Dendritic cell treated with granulocyte-macrophage colony-stimulating factor and Interleukin-4, amounts not matched to agents 40 ng/mL and 50 ng/mL, for 4 days (primary cell): ENCODE measurements around the gene MINK1.
"Not testable (repeated sequence)": the region's sequence is repeated elsewhere in the genome, so short reads cannot be mapped to it uniquely, and the experiment has no call there.

Source experiments
- H3K27ac Mint-ChIP-seq: one replicate; pipeline ENCODE4 v1.8.0; 2022; ENCODE audit warnings: mild to moderate bottlenecking, mixed read lengths
- H3K27me3 Mint-ChIP-seq: one replicate; pipeline ENCODE4 v1.8.0; 2022; ENCODE audit warnings: mild to moderate bottlenecking, mixed read lengths
- H3K36me3 Mint-ChIP-seq: one replicate; pipeline ENCODE4 v1.8.0; 2022; ENCODE audit warnings: low read depth, mixed read lengths
- H3K4me1 Mint-ChIP-seq: one replicate; pipeline ENCODE4 v1.8.0; 2022; ENCODE audit warnings: low read depth, mixed read lengths
- H3K4me3 Mint-ChIP-seq: one replicate; pipeline ENCODE4 v1.8.0; 2022; ENCODE audit warnings: mild to moderate bottlenecking, moderate library complexity, mixed read lengths
- H3K9me3 Mint-ChIP-seq: one replicate; pipeline ENCODE4 v1.8.0; 2022; ENCODE audit warnings: mixed read lengths
- intact Hi-C: fragments of 100-400 bp; cut with micrococcal nuclease; formaldehyde crosslinking; loops from one replicate; pipeline ENCODE4 v1.15.0; 2022

The MINK1 gene

DNA sequence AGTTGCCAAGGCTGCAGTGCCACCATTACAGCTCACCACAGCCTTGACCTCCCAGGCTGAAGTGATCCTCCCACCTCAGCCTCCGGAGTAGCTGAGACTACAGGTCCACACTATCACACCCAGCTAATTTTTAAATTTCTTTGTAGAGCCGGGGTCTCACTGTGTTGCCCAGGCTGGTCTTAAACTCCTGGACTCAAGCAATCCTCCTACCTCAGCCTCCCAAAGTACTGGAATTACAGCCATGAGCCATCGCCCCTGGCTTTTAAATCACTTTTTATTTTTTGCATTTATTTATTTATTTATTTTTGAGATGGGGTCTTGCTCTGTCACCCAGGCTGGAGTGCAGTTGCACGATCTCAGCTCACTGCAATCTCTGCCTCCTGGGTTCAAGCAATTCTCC is 81.4 kb downstream of the MINK1 start:
- H3K27ac Mint-ChIP-seq, H3K36me3 Mint-ChIP-seq, H3K27me3 Mint-ChIP-seq, H3K9me3 Mint-ChIP-seq, H3K4me3 Mint-ChIP-seq, H3K4me1 Mint-ChIP-seq, intact Hi-C loops: not testable (repeated sequence)

DNA sequence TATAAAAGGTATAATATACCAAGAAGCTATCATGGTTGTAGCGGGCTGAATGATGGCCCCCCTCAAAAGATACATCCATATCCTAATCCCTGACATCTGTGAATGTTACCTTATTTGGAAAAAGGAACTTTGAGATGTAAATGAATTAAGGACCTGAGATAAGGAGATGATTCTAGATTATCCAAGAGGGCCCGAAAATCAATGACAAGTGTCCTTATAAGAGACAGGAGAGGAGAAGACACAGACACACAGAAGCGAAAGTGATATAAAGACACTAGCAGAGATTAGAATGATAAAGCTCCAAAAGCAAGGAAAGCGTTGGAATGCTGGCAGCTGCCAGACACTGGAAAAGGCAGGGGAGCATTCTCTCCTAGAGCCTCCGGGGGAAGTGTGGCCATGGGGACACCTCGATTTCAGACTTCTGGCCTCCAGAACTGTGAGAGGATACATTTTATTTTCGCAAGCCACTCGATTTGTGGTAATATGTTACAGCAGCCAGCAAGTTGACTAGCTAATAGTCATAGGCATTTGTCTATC is 86.4 kb downstream of the MINK1 start:
- H3K36me3 Mint-ChIP-seq: no peaks in the 10 kb centered on the region
- H3K27me3 Mint-ChIP-seq: no peaks in the 10 kb centered on the region
- H3K9me3 Mint-ChIP-seq: no peaks in the 10 kb centered on the region
- peaks cover 18% of the 10 kb centered on the region for H3K4me1 Mint-ChIP-seq
- intact Hi-C loops: no loop called here
- peak overlapping the region; percentile 67 for H3K27ac Mint-ChIP-seq
- H3K4me3 Mint-ChIP-seq: no peak overlapping the region

DNA sequence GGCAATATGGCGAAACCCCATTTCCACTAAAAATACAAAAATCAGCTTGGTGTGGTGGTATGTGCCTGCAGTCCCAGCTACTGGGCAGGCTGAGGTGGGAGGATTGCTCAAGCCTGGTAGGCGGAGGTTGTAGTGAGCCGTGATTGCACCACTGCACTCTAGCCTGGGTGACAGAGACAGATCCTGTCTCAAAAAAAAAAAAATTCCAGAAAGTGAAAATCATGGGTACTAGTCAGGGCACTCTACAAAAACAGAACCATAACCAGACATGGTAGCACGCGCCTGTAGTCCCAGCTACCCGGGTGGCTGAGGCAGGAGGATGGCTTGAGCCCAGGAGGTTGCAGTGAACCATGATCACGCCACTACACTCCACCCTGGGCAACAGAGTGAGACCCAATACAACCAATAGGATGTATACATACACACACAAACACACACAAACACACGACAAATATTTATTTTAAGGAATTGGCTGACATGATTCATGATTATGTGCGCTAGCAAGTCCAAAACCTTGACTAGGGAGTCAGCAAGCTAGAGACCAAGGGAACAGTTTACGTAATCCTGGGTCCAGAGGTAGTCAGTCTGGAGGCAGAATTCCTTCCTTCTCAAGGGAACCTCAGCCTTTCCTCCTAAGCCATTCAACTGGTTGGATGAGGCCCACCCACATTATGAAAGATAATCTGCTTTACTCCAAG is 87.4 kb downstream of the MINK1 start:
- Mint-ChIP-seq H3K4me3 (no peak overlapping the region), H3K27ac (peak overlapping the region; percentile 67), H3K27me3 (no peaks in the 10 kb centered on the region), H3K36me3 (no peaks in the 10 kb centered on the region), H3K9me3 (no peaks in the 10 kb centered on the region), H3K4me1 (peaks cover 18% of the 10 kb centered on the region)
- intact Hi-C loops: no loop called here

DNA sequence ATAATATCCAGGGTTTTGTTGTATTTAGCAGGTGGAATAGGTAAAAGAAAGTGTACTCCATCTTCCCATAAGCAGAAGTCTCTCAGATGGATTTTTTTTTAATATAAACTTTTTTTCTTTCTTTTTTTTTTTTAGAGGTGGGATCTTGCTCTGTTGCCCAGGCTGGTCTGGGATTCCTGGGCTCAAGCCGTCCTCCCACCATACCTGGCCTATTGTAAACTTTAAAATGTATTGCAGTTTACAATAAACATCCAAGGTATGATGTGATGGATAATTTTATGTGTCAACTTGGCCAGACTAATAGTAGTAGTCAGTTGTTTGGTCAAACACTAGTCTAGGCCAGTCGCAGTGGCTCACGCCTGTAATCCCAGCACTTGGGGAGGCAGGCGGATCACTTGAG is 88.2 kb downstream of the MINK1 start:
- H3K27me3 Mint-ChIP-seq: no peaks in the 10 kb centered on the region
- H3K9me3 Mint-ChIP-seq: no peaks in the 10 kb centered on the region
- H3K4me3 Mint-ChIP-seq: no peak overlapping the region
- intact Hi-C loops: no loop called here
- peak overlapping the region; percentile 67 for H3K27ac Mint-ChIP-seq
- H3K4me1 Mint-ChIP-seq: peaks cover 20% of the 10 kb centered on the region
- H3K36me3 Mint-ChIP-seq: no peaks in the 10 kb centered on the region

DNA sequence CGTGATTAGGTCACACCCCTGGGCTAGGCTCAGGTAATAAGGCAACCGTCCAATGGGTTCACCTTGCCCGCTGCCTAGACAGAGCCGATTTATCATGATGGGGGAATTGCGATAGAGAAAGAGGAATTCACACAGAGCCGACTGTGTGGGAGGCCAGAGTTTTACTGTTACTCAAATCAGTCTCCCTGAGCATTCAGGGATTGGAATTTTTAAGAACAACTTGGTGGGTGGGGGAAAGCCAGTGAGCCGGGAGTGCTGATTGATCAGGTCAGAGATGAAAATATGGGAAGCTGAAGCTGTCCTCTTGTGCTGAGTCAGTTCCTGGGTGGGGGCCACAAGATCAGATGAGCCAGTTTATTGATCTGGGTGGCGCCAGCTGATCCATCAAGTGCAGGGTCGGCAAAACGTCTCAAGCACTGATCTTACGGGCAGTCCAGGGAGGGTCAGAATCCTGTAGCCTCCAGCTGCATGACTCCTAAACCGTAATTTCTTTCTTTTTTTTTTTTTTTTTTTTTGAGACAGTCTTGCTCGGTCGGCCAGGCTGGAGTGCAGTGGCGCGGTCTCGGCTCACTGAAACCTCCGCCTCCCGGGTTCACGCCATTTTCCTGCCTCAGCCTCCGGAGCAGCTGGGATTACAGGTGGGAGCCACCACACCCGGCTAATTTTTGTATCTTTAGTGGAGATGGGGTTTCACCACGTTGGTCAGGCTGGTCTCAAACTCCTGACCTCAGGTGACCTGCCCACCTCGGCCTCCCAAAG is 93.6 kb downstream of the MINK1 start:
- Mint-ChIP-seq H3K4me1 (peaks cover 30% of the 10 kb centered on the region), H3K27ac (peak overlapping the region; percentile 56), H3K36me3 (peaks cover 28% of the 10 kb centered on the region)
- H3K4me3 Mint-ChIP-seq, H3K9me3 Mint-ChIP-seq, intact Hi-C loops, H3K27me3 Mint-ChIP-seq: not testable (repeated sequence)

DNA sequence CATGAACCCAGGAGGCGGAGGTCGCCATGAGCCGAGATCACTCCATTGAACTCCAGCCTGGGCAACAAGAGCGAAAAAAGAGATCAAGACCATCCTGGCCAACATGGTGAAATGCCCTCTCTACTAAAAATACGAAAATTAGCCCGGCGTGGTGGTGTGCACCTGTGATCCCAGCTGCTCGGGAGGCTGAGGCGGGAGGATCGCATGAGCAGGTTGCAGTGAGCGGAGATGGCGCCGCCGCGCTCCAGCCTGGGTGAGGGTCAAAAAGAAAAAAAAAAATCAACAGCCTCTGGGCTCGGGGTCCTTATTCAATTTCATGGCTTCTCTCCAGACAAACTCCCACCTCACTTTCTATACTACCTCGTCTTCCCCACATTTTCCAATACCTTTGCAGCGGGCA is 95.7 kb downstream of the MINK1 start:
- peaks cover 14% of the 10 kb centered on the region for H3K27me3 Mint-ChIP-seq
- intact Hi-C loops: no loop called here
- peaks cover 34% of the 10 kb centered on the region for H3K36me3 Mint-ChIP-seq
- peaks cover 51% of the 10 kb centered on the region for H3K4me1 Mint-ChIP-seq
- no peaks in the 10 kb centered on the region for H3K9me3 Mint-ChIP-seq
- H3K27ac Mint-ChIP-seq: no peak overlapping the region
- H3K4me3 Mint-ChIP-seq: no peak overlapping the region

DNA sequence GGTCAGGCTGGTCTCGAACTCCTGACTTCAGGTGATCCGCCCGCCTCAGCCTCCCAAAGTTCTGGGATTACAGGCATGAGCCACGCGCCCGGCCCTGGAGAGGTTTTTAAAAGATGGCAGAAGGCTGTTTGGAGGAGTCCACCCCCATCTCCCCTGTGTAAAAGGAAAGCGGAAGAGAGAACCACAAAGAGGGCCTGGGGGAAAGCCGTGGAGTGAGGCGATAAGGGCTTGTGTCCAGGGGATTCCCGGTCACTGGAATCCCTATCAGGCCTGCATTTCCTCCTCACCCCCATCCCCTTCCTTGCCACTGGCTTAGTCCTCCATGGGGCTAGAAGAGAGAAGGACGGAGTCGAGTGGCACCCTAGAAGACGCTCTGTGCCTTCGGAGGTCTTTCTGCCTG is 98.8 kb downstream of the MINK1 start, which contains the start of gene GP1BA:
Gene GP1BA (plus strand): TSS at position 315 of the 400 bp plus-strand sequence. CDS start 328 bp downstream, outside the sequence.
- Mint-ChIP-seq H3K36me3 (peaks cover 56% of the 10 kb centered on the region), H3K4me1 (peaks cover 67% of the 10 kb centered on the region), H3K27ac (peak within 1 kb of the TSS; percentile 70), H3K4me3 (peak within 1 kb of the TSS; percentile 38), H3K9me3 (no peaks in the 10 kb centered on the region), H3K27me3 (peaks cover 16% of the 10 kb centered on the region)
- intact Hi-C loops: no loop called here

DNA sequence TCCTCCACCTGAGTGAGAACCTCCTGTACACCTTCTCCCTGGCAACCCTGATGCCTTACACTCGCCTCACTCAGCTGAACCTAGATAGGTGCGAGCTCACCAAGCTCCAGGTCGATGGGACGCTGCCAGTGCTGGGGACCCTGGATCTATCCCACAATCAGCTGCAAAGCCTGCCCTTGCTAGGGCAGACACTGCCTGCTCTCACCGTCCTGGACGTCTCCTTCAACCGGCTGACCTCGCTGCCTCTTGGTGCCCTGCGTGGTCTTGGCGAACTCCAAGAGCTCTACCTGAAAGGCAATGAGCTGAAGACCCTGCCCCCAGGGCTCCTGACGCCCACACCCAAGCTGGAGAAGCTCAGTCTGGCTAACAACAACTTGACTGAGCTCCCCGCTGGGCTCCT is 99.6 kb downstream of the MINK1 start:
- H3K4me1 Mint-ChIP-seq: peaks cover 68% of the 10 kb centered on the region
- H3K9me3 Mint-ChIP-seq: no peaks in the 10 kb centered on the region
- H3K27ac Mint-ChIP-seq: peak overlapping the region; percentile 70
- peaks cover 64% of the 10 kb centered on the region for H3K36me3 Mint-ChIP-seq
- peaks cover 16% of the 10 kb centered on the region for H3K27me3 Mint-ChIP-seq
- peak overlapping the region; percentile 30 for H3K4me3 Mint-ChIP-seq
- intact Hi-C loops: no loop called here

DNA sequence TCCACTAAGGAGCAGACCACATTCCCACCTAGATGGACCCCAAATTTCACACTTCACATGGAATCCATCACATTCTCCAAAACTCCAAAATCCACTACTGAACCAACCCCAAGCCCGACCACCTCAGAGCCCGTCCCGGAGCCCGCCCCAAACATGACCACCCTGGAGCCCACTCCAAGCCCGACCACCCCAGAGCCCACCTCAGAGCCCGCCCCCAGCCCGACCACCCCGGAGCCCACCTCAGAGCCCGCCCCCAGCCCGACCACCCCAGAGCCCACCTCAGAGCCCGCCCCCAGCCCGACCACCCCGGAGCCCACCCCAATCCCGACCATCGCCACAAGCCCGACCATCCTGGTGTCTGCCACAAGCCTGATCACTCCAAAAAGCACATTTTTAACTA is 100.5 kb downstream of the MINK1 start:
- peaks cover 70% of the 10 kb centered on the region for H3K36me3 Mint-ChIP-seq
- peak overlapping the region; percentile 66 for H3K4me3 Mint-ChIP-seq
- peaks cover 16% of the 10 kb centered on the region for H3K27me3 Mint-ChIP-seq
- intact Hi-C loops: no loop called here
- H3K4me1 Mint-ChIP-seq: peaks cover 76% of the 10 kb centered on the region
- H3K27ac Mint-ChIP-seq: peak overlapping the region; percentile 70
- H3K9me3 Mint-ChIP-seq: no peaks in the 10 kb centered on the region

DNA sequence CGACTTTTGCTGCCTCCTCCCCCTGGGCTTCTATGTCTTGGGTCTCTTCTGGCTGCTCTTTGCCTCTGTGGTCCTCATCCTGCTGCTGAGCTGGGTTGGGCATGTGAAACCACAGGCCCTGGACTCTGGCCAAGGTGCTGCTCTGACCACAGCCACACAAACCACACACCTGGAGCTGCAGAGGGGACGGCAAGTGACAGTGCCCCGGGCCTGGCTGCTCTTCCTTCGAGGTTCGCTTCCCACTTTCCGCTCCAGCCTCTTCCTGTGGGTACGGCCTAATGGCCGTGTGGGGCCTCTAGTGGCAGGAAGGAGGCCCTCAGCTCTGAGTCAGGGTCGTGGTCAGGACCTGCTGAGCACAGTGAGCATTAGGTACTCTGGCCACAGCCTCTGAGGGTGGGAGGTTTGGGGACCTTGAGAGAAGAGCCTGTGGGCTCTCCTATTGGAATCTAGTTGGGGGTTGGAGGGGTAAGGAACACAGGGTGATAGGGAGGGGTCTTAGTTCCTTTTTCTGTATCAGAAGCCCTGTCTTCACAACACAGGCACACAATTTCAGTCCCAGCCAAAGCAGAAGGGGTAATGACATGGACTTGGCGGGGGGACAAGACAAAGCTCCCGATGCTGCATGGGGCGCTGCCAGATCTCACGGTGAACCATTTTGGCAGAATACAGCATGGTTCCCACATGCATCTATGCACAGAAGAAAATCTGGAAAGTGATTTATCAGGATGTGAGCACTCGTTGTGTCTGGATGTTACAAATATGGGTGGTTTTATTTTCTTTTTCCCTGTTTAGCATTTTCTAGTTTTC is 101.2 kb downstream of the MINK1 start:
- Mint-ChIP-seq H3K27me3 (peaks cover 16% of the 10 kb centered on the region), H3K36me3 (peaks cover 72% of the 10 kb centered on the region), H3K9me3 (no peaks in the 10 kb centered on the region), H3K27ac (peak overlapping the region; percentile 70), H3K4me1 (peaks cover 83% of the 10 kb centered on the region), H3K4me3 (peak overlapping the region; percentile 66)
- intact Hi-C loops: no loop called here

DNA sequence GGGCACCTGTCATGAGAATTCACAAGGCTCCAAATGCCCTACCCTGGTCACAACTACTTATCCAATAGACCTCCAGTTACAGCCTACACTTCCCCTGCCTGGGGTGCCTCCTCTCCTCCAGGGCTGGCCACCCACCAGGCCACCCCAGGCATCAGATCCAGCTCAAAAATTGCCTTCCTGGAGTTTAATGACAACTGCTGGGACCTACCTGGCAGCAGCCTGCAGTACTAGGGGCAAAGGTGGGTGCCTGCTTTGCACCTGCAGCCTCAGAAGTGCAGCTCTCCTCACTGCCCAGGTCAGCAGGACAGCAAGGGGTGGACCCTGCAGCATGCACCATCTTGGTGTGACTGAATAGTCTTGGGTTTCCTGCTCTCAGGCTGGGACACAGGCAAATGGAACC is 102.5 kb downstream of the MINK1 start:
- Mint-ChIP-seq H3K4me1 (peaks cover 81% of the 10 kb centered on the region), H3K9me3 (no peaks in the 10 kb centered on the region), H3K4me3 (no peak overlapping the region), H3K36me3 (peaks cover 74% of the 10 kb centered on the region), H3K27me3 (peaks cover 16% of the 10 kb centered on the region), H3K27ac (peak overlapping the region; percentile 12)
- intact Hi-C loops: no loop called here

DNA sequence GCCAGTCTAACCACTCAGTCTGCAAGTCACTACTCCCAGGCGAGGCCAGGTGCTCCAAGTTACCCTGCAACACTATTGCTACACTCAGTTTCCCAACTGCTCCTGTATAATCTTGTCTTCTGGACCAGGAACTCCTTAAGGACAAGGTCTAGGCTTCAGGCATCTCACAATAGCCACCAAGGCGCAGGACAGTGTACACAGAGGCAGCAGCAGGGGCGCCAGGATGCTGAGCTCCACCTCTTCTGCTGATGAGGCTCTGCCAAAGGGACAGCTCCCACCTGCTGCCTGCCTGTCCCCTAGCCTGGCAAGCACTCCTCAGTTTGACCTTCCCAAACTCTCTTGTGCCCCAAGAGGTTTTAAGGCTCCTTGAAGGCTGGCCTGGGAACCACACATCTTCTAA is 103.3 kb downstream of the MINK1 start:
- Mint-ChIP-seq H3K27me3 (peaks cover 15% of the 10 kb centered on the region), H3K4me3 (no peak overlapping the region), H3K36me3 (peaks cover 74% of the 10 kb centered on the region), H3K4me1 (peaks cover 81% of the 10 kb centered on the region), H3K27ac (peak overlapping the region; percentile 31), H3K9me3 (no peaks in the 10 kb centered on the region)
- intact Hi-C loops: no loop called here

DNA sequence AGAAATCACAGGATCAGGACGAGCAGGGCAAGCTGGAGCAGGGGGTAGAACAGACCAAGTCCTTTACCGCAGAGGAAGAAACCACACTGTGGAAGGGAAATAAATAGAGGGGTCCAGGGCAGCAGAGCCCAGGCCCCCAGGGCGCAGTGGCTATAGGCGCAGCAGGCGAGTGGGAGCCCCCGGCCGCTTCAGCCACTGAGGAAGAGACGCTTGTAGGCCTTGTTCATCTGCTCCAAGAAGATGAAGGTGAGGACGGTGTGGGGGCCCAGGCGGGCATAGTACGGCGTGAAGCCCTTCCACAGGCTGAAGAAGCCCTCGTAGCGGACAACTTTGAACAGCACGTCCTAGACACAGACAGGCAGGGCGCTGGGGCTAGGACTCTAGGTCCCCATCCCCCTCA is 104.4 kb downstream of the MINK1 start:
- Mint-ChIP-seq H3K4me1 (peaks cover 81% of the 10 kb centered on the region), H3K4me3 (no peak overlapping the region), H3K27ac (peak overlapping the region; percentile 31), H3K27me3 (peaks cover 11% of the 10 kb centered on the region), H3K36me3 (peaks cover 77% of the 10 kb centered on the region), H3K9me3 (no peaks in the 10 kb centered on the region)
- intact Hi-C loops: no loop called here

DNA sequence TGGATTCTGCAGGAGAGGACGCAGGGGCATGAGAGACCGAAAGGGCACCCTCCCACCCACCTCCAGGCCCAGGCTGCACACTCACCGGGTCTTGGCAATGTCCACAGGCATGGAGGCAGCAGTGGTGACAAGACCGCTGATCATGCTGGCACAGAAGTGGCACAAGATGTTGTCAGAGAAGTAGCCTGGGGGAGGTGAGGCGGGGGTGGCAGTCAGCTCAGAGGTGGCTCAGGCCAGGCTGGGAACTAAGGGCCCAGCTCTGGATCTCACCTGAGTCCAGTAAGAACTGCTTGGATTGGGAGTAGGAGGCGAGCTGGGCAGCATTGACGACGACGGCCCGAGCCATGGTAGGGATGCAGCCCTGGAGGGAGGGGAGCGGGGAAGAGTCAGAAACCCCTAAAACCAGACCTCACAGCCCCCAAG is 104.9 kb downstream of the MINK1 start:
- Mint-ChIP-seq H3K4me3 (peak overlapping the region; percentile 92), H3K4me1 (peaks cover 81% of the 10 kb centered on the region), H3K27me3 (peaks cover 6% of the 10 kb centered on the region), H3K27ac (peak overlapping the region; percentile 90), H3K9me3 (no peaks in the 10 kb centered on the region), H3K36me3 (peaks cover 82% of the 10 kb centered on the region)
- intact Hi-C loops: no loop called here
